WTC11 (cell line): ENCODE data around the gene ELN. TPM values are rescaled to one million over a fixed set of nuclear protein-coding genes. Genes with fewer than 3 reads are reported as not detected.

ENCODE experiments used
- ATAC-seq: fragments of 200-7000 bp; cut with Tn5 transposase; 2 replicates; pipeline ENCODE4 v1.10.0; 2021; ENCODE audit warnings: mild to moderate bottlenecking, moderate library complexity
- CTCF ChIA-PET: fragments of 300-600 bp; sonication (Branson Sonifier 250); formaldehyde crosslinking; loops from one replicate; lab custom pipeline; 2021; ENCODE audit warnings: antibody characterized with exemption; lab: Charles Lee
- POLR2A ChIA-PET: fragments of 350-600 bp; sonication (Branson Sonifier 250); formaldehyde crosslinking; loops from one replicate; lab custom pipeline; 2021; ENCODE audit warnings: antibody characterized with exemption; lab: Charles Lee
- DNase-seq: peaks from one replicate; pipeline ENCODE4 v3.0.0; 2021; ENCODE audit warnings: low spot score
- H3K27ac Mint-ChIP-seq: 2 replicates; pipeline ENCODE4 v1.8.0; 2021; ENCODE audit warnings: mixed read lengths
- H3K27me3 Mint-ChIP-seq: 2 replicates; pipeline ENCODE4 v1.8.0; 2021; ENCODE audit warnings: low read depth, mild to moderate bottlenecking, moderate library complexity, mixed read lengths
- H3K36me3 Mint-ChIP-seq: 2 replicates; pipeline ENCODE4 v1.8.0; 2021; ENCODE audit warnings: mixed read lengths
- H3K4me1 Mint-ChIP-seq: 2 replicates; pipeline ENCODE4 v1.8.0; 2022; ENCODE audit warnings: mixed read lengths
- H3K4me3 Mint-ChIP-seq: 2 replicates; pipeline ENCODE4 v1.8.0; 2021; ENCODE audit warnings: mild to moderate bottlenecking, moderate library complexity, mixed read lengths
- H3K9me3 Mint-ChIP-seq: 2 replicates; pipeline ENCODE4 v1.8.0; 2021; ENCODE audit warnings: mixed read lengths
- FOXP1 ChIP-seq: sonication (generic); formaldehyde crosslinking; IDR thresholded peaks from 2 replicates; pipeline ENCODE4 v1.8.0; 2022; ENCODE audit warnings: missing genetic modification reagents, mild to moderate bottlenecking, moderate library complexity, borderline replicate concordance
- GRHL2 ChIP-seq: fragments of 250-450 bp; sonication (Bioruptor Pico); IDR thresholded peaks from 2 replicates; pipeline ENCODE4 v1.8.0; 2022; ENCODE audit warnings: mild to moderate bottlenecking, moderate library complexity; ENCODE audit not compliant: insufficient replicate concordance, severe bottlenecking
- IRF2 ChIP-seq: sonication (generic); formaldehyde crosslinking; IDR thresholded peaks from 2 replicates; pipeline ENCODE4 v1.8.0; 2022; ENCODE audit warnings: low read depth, missing genetic modification reagents, borderline replicate concordance
- JAZF1 ChIP-seq: fragments of 250-450 bp; sonication (Bioruptor Pico); IDR thresholded peaks from 2 replicates; pipeline ENCODE4 v1.9.0; 2021; ENCODE audit warnings: moderate library complexity, mild to moderate bottlenecking, inconsistent platforms
- MYBL2 ChIP-seq: sonication (generic); formaldehyde crosslinking; IDR thresholded peaks from 2 replicates; pipeline ENCODE4 v1.8.1; 2023; ENCODE audit warnings: mild to moderate bottlenecking, moderate library complexity, missing genetic modification reagents
- OVOL2 ChIP-seq: fragments of 250-450 bp; sonication (Bioruptor Pico); IDR thresholded peaks from 2 replicates; pipeline ENCODE4 v1.9.0; 2021; ENCODE audit warnings: mild to moderate bottlenecking, borderline replicate concordance
- RORB ChIP-seq: fragments of 250-450 bp; sonication (Bioruptor Pico); IDR thresholded peaks from 2 replicates; pipeline ENCODE4 v1.9.0; 2021; ENCODE audit warnings: mild to moderate bottlenecking
- SMAD3 ChIP-seq: sonication (generic); formaldehyde crosslinking; IDR thresholded peaks from 2 replicates; pipeline ENCODE4 v1.8.0; 2022; ENCODE audit warnings: missing genetic modification reagents, mild to moderate bottlenecking, borderline replicate concordance
- SMAD4 ChIP-seq: sonication (generic); formaldehyde crosslinking; IDR thresholded peaks from 2 replicates; pipeline ENCODE4 v1.8.0; 2022; ENCODE audit warnings: mild to moderate bottlenecking, missing genetic modification reagents
- TEAD1 ChIP-seq: sonication (generic); formaldehyde crosslinking; IDR thresholded peaks from 2 replicates; pipeline ENCODE4 v1.8.0; 2022; ENCODE audit warnings: mild to moderate bottlenecking, missing genetic modification reagents
- TP53 ChIP-seq: sonication (generic); formaldehyde crosslinking; IDR thresholded peaks from 2 replicates; pipeline ENCODE4 v1.8.1; 2023; ENCODE audit warnings: mild to moderate bottlenecking, missing genetic modification reagents
- ZNF219 ChIP-seq: sonication (generic); formaldehyde crosslinking; IDR thresholded peaks from 2 replicates; pipeline ENCODE4 v1.8.0; 2023; ENCODE audit warnings: missing genetic modification reagents, mild to moderate bottlenecking, borderline replicate concordance
- ZNF232 ChIP-seq: sonication (generic); formaldehyde crosslinking; IDR thresholded peaks from 2 replicates; pipeline ENCODE4 v1.8.0; 2022; ENCODE audit warnings: mild to moderate bottlenecking, missing genetic modification reagents
- total RNA-seq: library from RNA; stranded (reverse); gene quantifications from 3 replicates; pipeline ENCODE4 v1.2.3, GENCODE V29; 2021
- TF ChIP-seq, protein P1 (sequence below): sonication (generic); formaldehyde crosslinking; IDR thresholded peaks from 2 replicates; pipeline ENCODE4 v1.8.0; 2022; ENCODE audit warnings: mild to moderate bottlenecking, missing genetic modification reagents
- TF ChIP-seq, protein P2 (sequence below): fragments of 250-450 bp; sonication (Bioruptor Pico); IDR thresholded peaks from 2 replicates; pipeline ENCODE4 v1.9.0; 2021; ENCODE audit warnings: mild to moderate bottlenecking
- TF ChIP-seq, protein P3 (sequence below): fragments of 250-450 bp; sonication (Bioruptor Pico); IDR thresholded peaks from 2 replicates; pipeline ENCODE4 v1.9.0; 2021; ENCODE audit warnings: mild to moderate bottlenecking, borderline replicate concordance
- TF ChIP-seq, protein P4 (sequence below): sonication (generic); formaldehyde crosslinking; IDR thresholded peaks from 2 replicates; pipeline ENCODE4 v1.8.1; 2023; ENCODE audit warnings: mild to moderate bottlenecking, missing genetic modification reagents, moderate library complexity

Gene ELN
- total RNA-seq, 1 experiment from 2014 or later, result 3.3 TPM

DNA sequence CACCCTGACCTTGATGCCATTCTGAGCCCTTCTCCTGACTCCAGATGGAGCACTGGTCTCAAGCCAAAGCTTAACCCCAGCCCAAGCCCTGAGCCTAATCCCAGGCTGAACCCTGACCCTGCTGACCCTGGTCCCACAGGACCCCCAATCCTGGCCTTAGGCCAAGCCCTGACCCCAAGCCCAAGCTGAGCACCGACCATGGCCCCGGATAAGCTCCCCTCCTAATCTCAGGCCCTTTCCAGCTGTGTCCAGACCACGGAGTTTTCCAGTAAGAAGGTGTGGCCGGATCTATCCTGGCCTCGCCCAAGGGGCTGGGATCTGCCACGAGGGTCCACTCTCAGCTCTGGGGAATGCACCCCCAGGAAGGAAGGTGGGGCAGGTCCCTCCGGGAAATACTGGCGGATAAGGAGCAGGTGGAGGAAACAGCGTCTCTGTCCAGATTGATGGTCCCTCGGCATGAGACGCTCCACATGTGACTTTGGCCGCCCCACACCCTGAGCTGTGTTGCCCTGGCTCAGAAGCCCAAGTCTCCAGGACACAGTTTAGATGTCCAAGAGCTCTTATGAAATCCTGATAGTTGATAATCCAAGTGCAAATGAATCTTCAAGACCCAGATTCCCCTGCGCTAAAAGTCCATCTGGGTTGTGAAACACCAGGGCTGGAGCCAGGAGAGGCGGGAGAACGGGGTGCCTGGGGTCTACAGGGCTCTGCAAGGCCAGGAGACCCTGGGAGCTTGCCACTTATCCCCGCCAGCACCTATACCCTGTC lies 10.4 kb downstream of the ELN start:
- no peaks in the 10 kb centered on the region for H3K9me3 Mint-ChIP-seq
- no peak for TF ChIP-seq TEAD1 (CRISPR knock-in tag)
- no peak for TF ChIP-seq IRF2 (CRISPR knock-in tag)
- TF ChIP-seq GRHL2 (CRISPR knock-in tag), result no peak
- no peak for TF ChIP-seq ZNF232 (CRISPR knock-in tag)
- no peak for TF ChIP-seq MYBL2 (CRISPR knock-in tag)
- H3K4me3 Mint-ChIP-seq, result no peak overlapping the region
- ATAC-seq, result no peak
- ChIA-PET CTCF (interaction anchor here (0.6 to 12.5 kb wide), 5 partner anchors 12 to 168 kb away, joined by 3 to 122 read pairs (median 3); partner anchors contain the start of gene ELN), POLR2A (interaction anchor here (1.5 kb wide), 1 partner anchor 11 kb away, joined by 6 read pairs; the partner anchor contains the start of gene ELN)
- H3K27me3 Mint-ChIP-seq, result no peaks in the 10 kb centered on the region
- no peak for DNase-seq
- no peak overlapping the region for H3K27ac Mint-ChIP-seq
- H3K36me3 Mint-ChIP-seq, result no peaks in the 10 kb centered on the region
- H3K4me1 Mint-ChIP-seq, result peaks cover 30% of the 10 kb centered on the region

DNA sequence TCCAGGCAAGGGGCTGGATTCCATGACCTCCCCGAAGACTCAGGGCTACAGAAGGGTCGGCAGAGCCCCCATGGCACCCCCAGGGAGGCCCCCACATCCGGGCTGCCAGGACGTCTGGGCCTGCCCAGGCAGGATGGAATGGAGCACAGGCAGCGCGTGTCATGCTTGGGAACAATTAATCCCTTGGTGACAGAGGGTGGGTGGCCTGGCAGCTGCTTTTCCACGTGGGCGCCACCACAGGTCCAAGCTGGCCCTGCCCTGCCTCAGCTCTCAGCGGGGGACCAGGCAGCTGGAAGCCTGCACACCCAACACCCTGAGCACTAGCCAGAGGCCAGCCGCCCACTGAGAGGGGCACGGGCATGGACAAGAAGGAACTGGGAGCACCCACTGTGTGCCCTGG lies 11.4 kb downstream of the ELN start:
- TF ChIP-seq, protein P1, sequence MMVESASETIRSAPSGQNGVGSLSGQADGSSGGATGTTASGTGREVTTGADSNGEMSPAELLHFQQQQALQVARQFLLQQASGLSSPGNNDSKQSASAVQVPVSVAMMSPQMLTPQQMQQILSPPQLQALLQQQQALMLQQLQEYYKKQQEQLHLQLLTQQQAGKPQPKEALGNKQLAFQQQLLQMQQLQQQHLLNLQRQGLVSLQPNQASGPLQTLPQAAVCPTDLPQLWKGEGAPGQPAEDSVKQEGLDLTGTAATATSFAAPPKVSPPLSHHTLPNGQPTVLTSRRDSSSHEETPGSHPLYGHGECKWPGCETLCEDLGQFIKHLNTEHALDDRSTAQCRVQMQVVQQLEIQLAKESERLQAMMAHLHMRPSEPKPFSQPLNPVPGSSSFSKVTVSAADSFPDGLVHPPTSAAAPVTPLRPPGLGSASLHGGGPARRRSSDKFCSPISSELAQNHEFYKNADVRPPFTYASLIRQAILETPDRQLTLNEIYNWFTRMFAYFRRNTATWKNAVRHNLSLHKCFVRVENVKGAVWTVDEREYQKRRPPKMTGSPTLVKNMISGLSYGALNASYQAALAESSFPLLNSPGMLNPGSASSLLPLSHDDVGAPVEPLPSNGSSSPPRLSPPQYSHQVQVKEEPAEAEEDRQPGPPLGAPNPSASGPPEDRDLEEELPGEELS (CRISPR knock-in tag), result no peak
- TF ChIP-seq SMAD3 (CRISPR knock-in tag) (no peak), JAZF1 (CRISPR knock-in tag) (no peak)
- peaks cover 40% of the 10 kb centered on the region for H3K4me1 Mint-ChIP-seq
- H3K4me3 Mint-ChIP-seq, result no peak overlapping the region
- no peak for ATAC-seq
- no peak overlapping the region for H3K27ac Mint-ChIP-seq
- no peaks in the 10 kb centered on the region for H3K9me3 Mint-ChIP-seq
- ChIA-PET POLR2A (interaction anchor here (0.6 kb wide), 1 partner anchor 35 kb away, joined by 3 read pairs; no protein-coding TSS in a partner anchor), CTCF (interaction anchor here (1.6 to 12.5 kb wide), 2 partner anchors 13 kb away, joined by 4 to 122 read pairs; partner anchors contain the start of gene ELN)
- no peaks in the 10 kb centered on the region for H3K27me3 Mint-ChIP-seq
- no peaks in the 10 kb centered on the region for H3K36me3 Mint-ChIP-seq
- DNase-seq, result no peak

DNA sequence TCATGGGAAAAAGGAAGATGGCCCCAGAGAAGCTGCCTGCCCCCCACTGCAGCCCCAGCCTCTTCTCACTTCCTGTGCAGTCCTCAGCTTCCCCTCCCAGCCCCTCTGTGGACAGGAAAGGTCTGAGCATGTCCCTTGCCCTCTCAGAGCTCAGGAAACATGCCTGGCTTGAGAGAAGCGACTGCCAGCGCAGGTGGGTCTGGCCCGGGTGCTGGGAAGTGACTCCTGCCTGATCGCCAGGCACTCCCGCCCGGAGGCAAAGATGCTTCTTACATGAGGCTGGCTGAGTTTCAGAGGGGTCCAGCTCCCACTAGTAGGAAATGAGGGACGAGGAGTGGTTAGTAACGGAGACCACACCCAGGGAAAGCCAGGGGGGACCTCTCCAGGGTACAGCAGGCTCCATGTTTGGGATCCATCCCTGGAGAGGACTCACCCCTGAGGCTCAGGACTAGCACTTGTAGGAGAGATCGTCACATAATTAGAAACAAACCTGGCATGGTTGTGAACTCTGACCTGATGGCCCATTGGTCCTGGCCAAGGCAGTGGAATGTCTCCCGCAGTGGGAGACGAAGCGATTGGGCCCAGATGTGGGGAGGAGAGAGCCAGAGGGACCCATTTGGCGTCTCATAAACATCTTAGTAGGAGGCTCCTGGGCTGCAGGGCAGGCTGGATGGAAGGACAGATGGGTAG lies 12.3 kb downstream of the ELN start:
- CTCF ChIA-PET, result interaction anchor here (1.6 to 12.5 kb wide), 2 partner anchors 12 to 14 kb away, joined by 4 to 122 read pairs; partner anchors contain the start of gene ELN
- POLR2A ChIA-PET, result no interaction called here
- no peak for ATAC-seq
- no peak for DNase-seq
- Mint-ChIP-seq H3K27ac (peak overlapping the region; percentile 70), H3K36me3 (no peaks in the 10 kb centered on the region), H3K4me3 (no peak overlapping the region), H3K9me3 (no peaks in the 10 kb centered on the region), H3K27me3 (no peaks in the 10 kb centered on the region), H3K4me1 (peaks cover 46% of the 10 kb centered on the region)
- TF ChIP-seq SMAD4 (CRISPR knock-in tag) (no peak), OVOL2 (no peak), TP53 (CRISPR knock-in tag) (no peak), FOXP1 (CRISPR knock-in tag) (no peak), RORB (no peak), ZNF219 (no peak)
- TF ChIP-seq, protein P2, sequence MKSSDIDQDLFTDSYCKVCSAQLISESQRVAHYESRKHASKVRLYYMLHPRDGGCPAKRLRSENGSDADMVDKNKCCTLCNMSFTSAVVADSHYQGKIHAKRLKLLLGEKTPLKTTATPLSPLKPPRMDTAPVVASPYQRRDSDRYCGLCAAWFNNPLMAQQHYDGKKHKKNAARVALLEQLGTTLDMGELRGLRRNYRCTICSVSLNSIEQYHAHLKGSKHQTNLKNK (CRISPR knock-in tag), result no peak
- TF ChIP-seq, protein P3, sequence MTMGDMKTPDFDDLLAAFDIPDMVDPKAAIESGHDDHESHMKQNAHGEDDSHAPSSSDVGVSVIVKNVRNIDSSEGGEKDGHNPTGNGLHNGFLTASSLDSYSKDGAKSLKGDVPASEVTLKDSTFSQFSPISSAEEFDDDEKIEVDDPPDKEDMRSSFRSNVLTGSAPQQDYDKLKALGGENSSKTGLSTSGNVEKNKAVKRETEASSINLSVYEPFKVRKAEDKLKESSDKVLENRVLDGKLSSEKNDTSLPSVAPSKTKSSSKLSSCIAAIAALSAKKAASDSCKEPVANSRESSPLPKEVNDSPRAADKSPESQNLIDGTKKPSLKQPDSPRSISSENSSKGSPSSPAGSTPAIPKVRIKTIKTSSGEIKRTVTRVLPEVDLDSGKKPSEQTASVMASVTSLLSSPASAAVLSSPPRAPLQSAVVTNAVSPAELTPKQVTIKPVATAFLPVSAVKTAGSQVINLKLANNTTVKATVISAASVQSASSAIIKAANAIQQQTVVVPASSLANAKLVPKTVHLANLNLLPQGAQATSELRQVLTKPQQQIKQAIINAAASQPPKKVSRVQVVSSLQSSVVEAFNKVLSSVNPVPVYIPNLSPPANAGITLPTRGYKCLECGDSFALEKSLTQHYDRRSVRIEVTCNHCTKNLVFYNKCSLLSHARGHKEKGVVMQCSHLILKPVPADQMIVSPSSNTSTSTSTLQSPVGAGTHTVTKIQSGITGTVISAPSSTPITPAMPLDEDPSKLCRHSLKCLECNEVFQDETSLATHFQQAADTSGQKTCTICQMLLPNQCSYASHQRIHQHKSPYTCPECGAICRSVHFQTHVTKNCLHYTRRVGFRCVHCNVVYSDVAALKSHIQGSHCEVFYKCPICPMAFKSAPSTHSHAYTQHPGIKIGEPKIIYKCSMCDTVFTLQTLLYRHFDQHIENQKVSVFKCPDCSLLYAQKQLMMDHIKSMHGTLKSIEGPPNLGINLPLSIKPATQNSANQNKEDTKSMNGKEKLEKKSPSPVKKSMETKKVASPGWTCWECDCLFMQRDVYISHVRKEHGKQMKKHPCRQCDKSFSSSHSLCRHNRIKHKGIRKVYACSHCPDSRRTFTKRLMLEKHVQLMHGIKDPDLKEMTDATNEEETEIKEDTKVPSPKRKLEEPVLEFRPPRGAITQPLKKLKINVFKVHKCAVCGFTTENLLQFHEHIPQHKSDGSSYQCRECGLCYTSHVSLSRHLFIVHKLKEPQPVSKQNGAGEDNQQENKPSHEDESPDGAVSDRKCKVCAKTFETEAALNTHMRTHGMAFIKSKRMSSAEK, result no peak
- TF ChIP-seq, protein P4, sequence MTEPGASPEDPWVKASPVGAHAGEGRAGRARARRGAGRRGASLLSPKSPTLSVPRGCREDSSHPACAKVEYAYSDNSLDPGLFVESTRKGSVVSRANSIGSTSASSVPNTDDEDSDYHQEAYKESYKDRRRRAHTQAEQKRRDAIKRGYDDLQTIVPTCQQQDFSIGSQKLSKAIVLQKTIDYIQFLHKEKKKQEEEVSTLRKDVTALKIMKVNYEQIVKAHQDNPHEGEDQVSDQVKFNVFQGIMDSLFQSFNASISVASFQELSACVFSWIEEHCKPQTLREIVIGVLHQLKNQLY, result no peak
